Upper lobe of right lung (tissue), 1 donor: ENCODE measurements around the gene KEL. TPM values are rescaled to one million over a fixed set of nuclear protein-coding genes. Genes with fewer than 3 reads are reported as not detected.

Source experiments
- ATAC-seq: fragments of 200-7000 bp; cut with Tn5 transposase; one replicate; pipeline ENCODE4 v1.9.1; 2020; ENCODE audit warnings: mild to moderate bottlenecking, moderate library complexity
- DNase-seq: peaks from one replicate; pipeline ENCODE4 v3.0.0-alpha.2; 2020
- H3K27ac ChIP-seq: fragments of 200-600 bp; one replicate; pipeline ENCODE4 v1.8.0; 2022
- H3K27me3 ChIP-seq: fragments of 200-600 bp; one replicate; pipeline ENCODE4 v1.8.0; 2022; ENCODE audit warnings: mild to moderate bottlenecking
- H3K36me3 ChIP-seq: fragments of 200-600 bp; one replicate; pipeline ENCODE4 v1.8.0; 2022
- H3K4me1 ChIP-seq: fragments of 200-600 bp; one replicate; pipeline ENCODE4 v1.8.0; 2022
- H3K4me3 ChIP-seq: fragments of 200-600 bp; one replicate; pipeline ENCODE4 v1.8.0; 2022; ENCODE audit warnings: mild to moderate bottlenecking
- H3K9me3 ChIP-seq: fragments of 200-600 bp; one replicate; pipeline ENCODE4 v1.8.0; 2022
- intact Hi-C: fragments of 100-400 bp; cut with DNase I; formaldehyde crosslinking; loops from one replicate; pipeline ENCODE4 v1.11.0; 2022
- total RNA-seq: library from RNA; stranded (reverse); fragmentation: NEBNext Ultra II Directional; extraction: Animal tissue kit (Norgen Biotek cat#: 25700); gene quantifications from one replicate; pipeline ENCODE4 v1.2.1, GENCODE V29; 2021
- TF ChIP-seq, protein P1 (sequence below): fragments of 200-600 bp; IDR thresholded peaks from one replicate; pipeline ENCODE4 v1.8.0; 2022; ENCODE audit warnings: antibody characterized with exemption
- donor health status: DM: no; HTN: yes; CAD: no; lungs with severe emphysema.

The KEL gene
- total RNA-seq, 1 donor from 2014 or later, result 0.87 TPM

DNA sequence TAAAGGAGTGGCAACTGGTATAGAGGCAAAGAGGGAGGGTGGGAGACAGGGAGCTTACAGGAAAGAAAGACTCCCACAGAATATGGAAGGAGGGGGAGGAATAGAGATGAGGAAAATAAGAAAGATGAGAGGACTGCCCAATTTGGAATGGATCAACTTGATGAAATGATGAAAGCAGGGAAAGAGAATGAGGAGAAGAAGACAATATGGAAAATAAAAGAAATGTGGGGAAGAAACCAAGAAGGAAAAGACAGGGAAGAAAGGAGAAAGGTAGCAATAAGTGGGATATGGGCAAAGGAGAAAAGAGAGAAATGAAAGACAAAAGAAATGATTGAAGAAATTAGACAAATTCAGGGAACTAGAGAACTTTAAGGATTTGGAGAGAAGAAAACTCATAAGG, 3.0 kb downstream of the KEL start:
- TF ChIP-seq, protein P1, sequence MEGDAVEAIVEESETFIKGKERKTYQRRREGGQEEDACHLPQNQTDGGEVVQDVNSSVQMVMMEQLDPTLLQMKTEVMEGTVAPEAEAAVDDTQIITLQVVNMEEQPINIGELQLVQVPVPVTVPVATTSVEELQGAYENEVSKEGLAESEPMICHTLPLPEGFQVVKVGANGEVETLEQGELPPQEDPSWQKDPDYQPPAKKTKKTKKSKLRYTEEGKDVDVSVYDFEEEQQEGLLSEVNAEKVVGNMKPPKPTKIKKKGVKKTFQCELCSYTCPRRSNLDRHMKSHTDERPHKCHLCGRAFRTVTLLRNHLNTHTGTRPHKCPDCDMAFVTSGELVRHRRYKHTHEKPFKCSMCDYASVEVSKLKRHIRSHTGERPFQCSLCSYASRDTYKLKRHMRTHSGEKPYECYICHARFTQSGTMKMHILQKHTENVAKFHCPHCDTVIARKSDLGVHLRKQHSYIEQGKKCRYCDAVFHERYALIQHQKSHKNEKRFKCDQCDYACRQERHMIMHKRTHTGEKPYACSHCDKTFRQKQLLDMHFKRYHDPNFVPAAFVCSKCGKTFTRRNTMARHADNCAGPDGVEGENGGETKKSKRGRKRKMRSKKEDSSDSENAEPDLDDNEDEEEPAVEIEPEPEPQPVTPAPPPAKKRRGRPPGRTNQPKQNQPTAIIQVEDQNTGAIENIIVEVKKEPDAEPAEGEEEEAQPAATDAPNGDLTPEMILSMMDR, result no peak
- H3K36me3 ChIP-seq, result no peaks in the 10 kb centered on the region
- H3K27me3 ChIP-seq, result peaks cover under 1% of the 10 kb centered on the region
- H3K9me3 ChIP-seq, result peaks cover 7% of the 10 kb centered on the region
- no peaks in the 10 kb centered on the region for H3K4me1 ChIP-seq
- no peak overlapping the region for H3K27ac ChIP-seq
- no peak for ATAC-seq
- DNase-seq, result no peak
- H3K4me3 ChIP-seq, result no peak overlapping the region
- intact Hi-C loops, result no loop called here

DNA sequence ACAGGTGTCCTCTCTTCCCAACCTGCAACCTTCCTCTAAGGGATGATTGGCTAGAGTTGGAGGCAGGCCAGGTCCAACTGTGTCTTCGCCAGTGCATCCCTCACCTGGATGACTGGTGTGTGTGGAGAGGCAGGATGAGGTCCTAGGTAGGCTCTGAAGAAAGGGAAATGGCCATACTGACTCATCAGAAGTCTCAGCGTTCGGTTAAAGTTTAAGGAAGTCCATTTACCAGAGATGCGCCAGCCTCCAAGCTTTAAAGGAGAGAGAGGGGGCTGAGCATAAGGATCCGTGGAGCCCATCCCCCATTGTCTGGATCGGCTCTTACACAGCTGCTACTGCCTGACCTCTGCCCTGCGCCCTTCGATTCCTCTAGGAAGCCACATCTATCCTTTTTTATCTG, 4.4 kb downstream of the KEL start:
- intact Hi-C loops, result no loop called here
- no peak overlapping the region for H3K4me3 ChIP-seq
- no peak for DNase-seq
- no peaks in the 10 kb centered on the region for H3K27me3 ChIP-seq
- no peaks in the 10 kb centered on the region for H3K36me3 ChIP-seq
- ATAC-seq, result no peak
- TF ChIP-seq, protein P1, result no peak
- no peaks in the 10 kb centered on the region for H3K4me1 ChIP-seq
- peaks cover 7% of the 10 kb centered on the region for H3K9me3 ChIP-seq
- no peak overlapping the region for H3K27ac ChIP-seq

DNA sequence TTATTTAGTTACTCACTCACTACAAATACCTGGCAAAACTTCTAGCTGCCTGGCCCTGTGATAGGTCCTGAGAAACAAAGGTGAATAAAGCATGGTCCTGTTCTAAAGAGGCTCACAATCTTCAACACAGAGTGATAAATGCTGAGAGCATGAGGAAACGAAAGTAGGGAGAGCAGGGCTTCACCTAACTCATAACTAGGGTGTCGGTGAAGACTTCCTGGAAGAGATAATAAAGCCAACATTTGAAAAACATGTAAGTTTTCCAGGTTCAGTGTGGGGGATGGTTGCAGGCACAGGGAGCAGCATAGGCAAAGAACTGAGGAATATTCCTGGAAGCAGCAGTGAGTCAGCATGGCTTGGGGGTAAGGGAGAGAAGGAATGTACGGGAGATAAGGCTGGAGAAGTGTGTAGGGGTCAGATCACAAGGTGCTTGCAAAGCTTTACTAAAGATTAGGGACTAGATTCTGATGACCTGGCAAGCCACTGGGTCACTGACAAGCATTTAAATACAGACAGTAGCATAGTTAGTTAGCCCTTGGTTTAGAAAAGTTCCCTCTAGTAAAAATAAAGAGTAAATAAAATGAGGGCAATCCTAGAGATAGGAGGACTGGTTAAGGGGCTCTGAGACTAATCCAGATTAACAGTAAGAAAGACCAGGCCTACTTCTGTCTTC, 5.1 kb downstream of the KEL start:
- Histone ChIP-seq H3K4me1 (no peaks in the 10 kb centered on the region), H3K4me3 (no peak overlapping the region), H3K36me3 (no peaks in the 10 kb centered on the region), H3K9me3 (peaks cover 7% of the 10 kb centered on the region), H3K27ac (no peak overlapping the region), H3K27me3 (no peaks in the 10 kb centered on the region)
- peak; percentile 63 for ATAC-seq
- DNase-seq, result no peak
- TF ChIP-seq, protein P1, result no peak
- intact Hi-C loops, result no loop called here

DNA sequence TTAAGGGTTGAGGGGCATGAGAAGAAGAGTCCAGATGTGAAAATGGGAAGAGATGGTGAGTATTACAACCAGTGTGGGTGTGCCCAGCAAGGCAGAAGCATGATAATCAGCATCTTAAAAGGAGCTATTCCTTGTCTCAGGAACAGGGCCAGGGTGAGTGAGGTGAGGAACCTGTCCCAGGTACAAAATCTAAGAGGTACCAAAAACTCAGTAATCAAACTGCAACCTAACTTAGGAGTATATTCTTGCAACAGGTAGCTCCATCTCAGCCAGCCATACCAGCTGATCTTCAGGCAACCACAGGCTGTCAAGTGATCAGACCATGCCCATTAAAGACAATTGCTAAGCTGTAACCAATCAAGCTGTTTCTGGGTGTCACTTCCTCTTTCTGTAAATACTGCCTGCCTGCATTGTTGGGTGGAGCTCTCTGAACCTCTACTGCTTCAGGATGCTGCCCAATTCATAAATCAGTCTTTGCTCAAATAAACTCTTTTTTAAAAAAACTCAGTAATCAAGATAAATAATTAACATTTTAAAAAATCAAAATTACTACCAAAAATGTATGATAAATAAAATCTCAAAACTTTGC, 7.4 kb downstream of the KEL start:
- intact Hi-C loops, result no loop called here
- no peak for DNase-seq
- H3K9me3 ChIP-seq, result peaks cover 7% of the 10 kb centered on the region

GRCh38 chr7:142950235-142950634, 11.9 kb downstream of the KEL start:
- Histone ChIP-seq H3K27me3 (no peaks in the 10 kb centered on the region), H3K4me1 (no peaks in the 10 kb centered on the region), H3K27ac (no peak overlapping the region), H3K36me3 (no peaks in the 10 kb centered on the region), H3K4me3 (no peak overlapping the region), H3K9me3 (peaks cover 7% of the 10 kb centered on the region)
- no peak for ATAC-seq
- TF ChIP-seq, protein P1, result no peak
- intact Hi-C loops, result no loop called here
- no peak for DNase-seq

More for the DNA sequence above, 7.4 kb downstream of the KEL start:
- Histone ChIP-seq H3K36me3 (no peaks in the 10 kb centered on the region), H3K27me3 (no peaks in the 10 kb centered on the region), H3K27ac (no peak overlapping the region), H3K4me1 (no peaks in the 10 kb centered on the region), H3K4me3 (no peak overlapping the region)
- TF ChIP-seq, protein P1, result no peak
- ATAC-seq, result no peak
